B cell (primary cell): ENCODE measurements around the gene DCUN1D1. TPM values are rescaled to one million over a fixed set of nuclear protein-coding genes. Genes with fewer than 3 reads are reported as not detected.

ENCODE experiments used
- ATAC-seq: fragments of 200-7000 bp; cut with Tn5 transposase; one replicate; pipeline ENCODE4 v1.10.0; 2021; ENCODE audit warnings: low read depth, mild to moderate bottlenecking, moderate number of reproducible peaks, moderate library complexity
- CTCF ChIA-PET: fragments of 350-600 bp; sonication (Branson Sonifier 250); formaldehyde crosslinking; loops from one replicate; lab custom pipeline; 2021; ENCODE audit warnings: antibody characterized with exemption, inconsistent platforms; lab: Charles Lee
- POLR2A ChIA-PET: fragments of 350-600 bp; sonication (Branson Sonifier 250); formaldehyde crosslinking; loops from one replicate; lab custom pipeline; 2021; ENCODE audit warnings: antibody characterized with exemption; lab: Charles Lee
- DNase-seq: peaks from one replicate; pipeline ENCODE4 v3.0.0; 2013
- H2AFZ ChIP-seq: 2 replicates; pipeline ENCODE4 v1.6.1; 2012; ENCODE audit warnings: mild to moderate bottlenecking, low read depth, low read length; ENCODE audit not compliant: insufficient read depth, poor library complexity, severe bottlenecking
- H3K27ac ChIP-seq, 2 donors: 1 replicate in 1 of 2; 2 replicates in 1 of 2; pipeline ENCODE4 v1.5.1; 2012 to 2013; ENCODE audit warnings: low read length in 2 of 2, mild to moderate bottlenecking in 2 of 2, moderate library complexity in 1 of 2
- H3K27me3 ChIP-seq, 4 experiments: fragments of 200-600 bp in 1 of 4; sonication (generic) in 1 of 4; replicated peaks in 1 of 4; 1 replicate in 2 of 4; 2 replicates in 2 of 4; pipeline versions ENCODE4 v1.6.1 to v1.7.0; 2013 to 2016; ENCODE audit warnings: low read length in 3 of 4, mild to moderate bottlenecking in 2 of 4, mixed read lengths in 1 of 4, moderate library complexity in 1 of 4; ENCODE audit not compliant: insufficient read depth in 4 of 4, control insufficient read depth in 3 of 4; ENCODE audit errors: control extremely low read depth in 1 of 4
- H3K36me3 ChIP-seq, 2 experiments: replicated peaks in 1 of 2; 1 replicate in 1 of 2; 2 replicates in 1 of 2; pipeline versions ENCODE4 v1.6.1 to v1.7.1; 2013; ENCODE audit warnings: low read length in 1 of 2; ENCODE audit not compliant: insufficient read depth in 2 of 2, control insufficient read depth in 1 of 2; ENCODE audit errors: control extremely low read depth in 1 of 2, extremely low read depth in 1 of 2
- H3K4me1 ChIP-seq, 2 donors: fragments of 200-600 bp in 1 of 2; sonication (generic) in 1 of 2; 1 replicate in 1 of 2; 2 replicates in 1 of 2; pipeline versions ENCODE4 v1.5.1 to v1.6.1; 2013 to 2017; ENCODE audit warnings: low read length in 2 of 2; ENCODE audit not compliant: control insufficient read depth in 2 of 2, insufficient read depth in 2 of 2
- H3K4me2 ChIP-seq: replicated peaks from 2 replicates; pipeline ENCODE3; 2012; ENCODE audit warnings: mild to moderate bottlenecking, low read depth, low read length; ENCODE audit not compliant: poor library complexity, severe bottlenecking
- H3K4me3 ChIP-seq, 5 experiments: fragments of 200-600 bp in 1 of 5; sonication (generic) in 1 of 5; 1 replicate in 3 of 5; 2 replicates in 2 of 5; pipeline versions ENCODE4 v1.5.1 to v1.7.0; 2011 to 2016; ENCODE audit warnings: low read length in 4 of 5, mild to moderate bottlenecking in 4 of 5, low read depth in 2 of 5, control low read depth in 1 of 5, moderate library complexity in 1 of 5; ENCODE audit not compliant: insufficient read depth in 1 of 5; ENCODE audit errors: control extremely low read depth in 1 of 5, extremely low read depth in 1 of 5
- H3K79me2 ChIP-seq: fragments of 200-600 bp; sonication (generic); one replicate; pipeline ENCODE4 v1.6.0; 2016; ENCODE audit warnings: low read length; ENCODE audit not compliant: control insufficient read depth, insufficient read depth
- H3K9ac ChIP-seq: fragments of 200-600 bp; sonication (generic); 2 replicates; pipeline ENCODE4 v1.6.1; 2017; ENCODE audit warnings: mild to moderate bottlenecking, low read length, moderate library complexity
- H3K9me3 ChIP-seq, 3 donors: one replicate each; pipeline versions ENCODE4 v1.6.1 to v1.7.1; 2013; ENCODE audit warnings: low read length in 2 of 3; ENCODE audit not compliant: control insufficient read depth in 2 of 3, insufficient read depth in 1 of 3; ENCODE audit errors: control extremely low read depth in 1 of 3
- H4K20me1 ChIP-seq: 2 replicates; pipeline ENCODE4 v1.6.0; 2012; ENCODE audit warnings: mild to moderate bottlenecking, low read length; ENCODE audit not compliant: insufficient read depth, control insufficient read depth, poor library complexity, severe bottlenecking
- H3K27ac Mint-ChIP-seq: one replicate; pipeline ENCODE4 v1.8.0; 2021; ENCODE audit warnings: mixed read lengths
- H3K27me3 Mint-ChIP-seq: one replicate; pipeline ENCODE4 v1.8.0; 2021; ENCODE audit warnings: mixed read lengths
- H3K4me1 Mint-ChIP-seq: one replicate; pipeline ENCODE4 v1.8.0; 2021; ENCODE audit warnings: mixed read lengths
- H3K4me3 Mint-ChIP-seq: one replicate; pipeline ENCODE4 v1.8.0; 2021; ENCODE audit warnings: mixed read lengths
- H3K9me3 Mint-ChIP-seq: one replicate; pipeline ENCODE4 v1.8.0; 2022; ENCODE audit warnings: mixed read lengths; ENCODE audit not compliant: insufficient read depth
- EZH2 ChIP-seq: IDR thresholded peaks from 2 replicates; pipeline ENCODE4 v1.6.1; 2012; ENCODE audit warnings: borderline replicate concordance, low read depth, mild to moderate bottlenecking, moderate library complexity, low read length; ENCODE audit not compliant: insufficient read depth, poor library complexity, severe bottlenecking
- WGBS: methylation state at CpG from one replicate; pipeline ENCODE4 v1.1.5; 2013; ENCODE audit warnings: missing lambda C conversion rate; ENCODE audit not compliant: insufficient coverage; 5-methylcytosine and 5-hydroxymethylcytosine counted together
- intact Hi-C: fragments of 100-400 bp; cut with micrococcal nuclease; formaldehyde crosslinking; loops from one replicate; pipeline ENCODE4 v1.10.0; 2022
- polyA plus RNA-seq: library from polyadenylated mRNA; depleted of rRNA; stranded (reverse); fragments of >200 nt; gene quantifications from 2 replicates; pipeline ENCODE4 v1.2.3, GENCODE V29; 2012
- total RNA-seq, 2 donors: library from RNA; stranded (reverse); fragments of 120-200 nt in 1 of 2; gene quantifications; 1 replicate in 1 of 2; 2 replicates in 1 of 2; pipeline versions ENCODE4 v1.2.3 to v1.2.4, GENCODE V29; 2013 to 2022
- TF ChIP-seq, protein P1 (sequence below): fragments of 200-600 bp; IDR thresholded peaks from one replicate; pipeline ENCODE4 v1.8.0; 2022; ENCODE audit warnings: antibody characterized with exemption, mild to moderate bottlenecking

The DCUN1D1 gene
- total and polyA plus RNA-seq, 2 donors (not counting 1 experiment from before 2014, with no cell fraction given), result 3.7 to 35.5 TPM

DNA sequence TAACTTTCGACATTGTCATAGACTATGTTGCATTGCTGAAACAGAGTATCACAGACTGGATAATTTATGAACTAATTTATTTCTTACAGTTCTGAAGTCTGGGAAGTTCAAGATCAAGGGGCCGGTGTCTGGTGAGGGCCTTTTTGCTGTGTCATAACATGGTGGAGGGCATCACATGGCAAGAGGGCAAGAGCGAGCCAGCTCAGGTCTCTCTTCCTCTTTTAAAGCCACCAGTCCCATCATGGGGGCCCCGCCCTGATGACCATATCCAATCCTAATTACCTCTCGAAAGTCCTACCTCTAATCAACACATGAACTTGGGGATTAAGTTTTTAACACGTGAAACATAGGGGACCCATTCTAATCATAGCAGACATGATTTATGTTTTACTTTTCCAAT is 33.5 kb upstream of the DCUN1D1 start:
- Histone ChIP-seq H3K79me2 (no peaks in the 10 kb centered on the region), H3K36me3 (peaks cover 2 to 28% of the 10 kb centered on the region in 2 experiments), H4K20me1 (no peaks in the 10 kb centered on the region), H3K27ac (no peak overlapping the region), H3K9me3 (no peaks in the 10 kb centered on the region), H3K9ac (no peak overlapping the region), H3K27me3 (no peaks in the 10 kb centered on the region), H3K4me1 (no peaks in the 10 kb centered on the region), H3K4me2 (no peak overlapping the region), H3K4me3 (no peak overlapping the region), H2AFZ (no peak overlapping the region)
- TF ChIP-seq EZH2, result no peak
- TF ChIP-seq, protein P1, sequence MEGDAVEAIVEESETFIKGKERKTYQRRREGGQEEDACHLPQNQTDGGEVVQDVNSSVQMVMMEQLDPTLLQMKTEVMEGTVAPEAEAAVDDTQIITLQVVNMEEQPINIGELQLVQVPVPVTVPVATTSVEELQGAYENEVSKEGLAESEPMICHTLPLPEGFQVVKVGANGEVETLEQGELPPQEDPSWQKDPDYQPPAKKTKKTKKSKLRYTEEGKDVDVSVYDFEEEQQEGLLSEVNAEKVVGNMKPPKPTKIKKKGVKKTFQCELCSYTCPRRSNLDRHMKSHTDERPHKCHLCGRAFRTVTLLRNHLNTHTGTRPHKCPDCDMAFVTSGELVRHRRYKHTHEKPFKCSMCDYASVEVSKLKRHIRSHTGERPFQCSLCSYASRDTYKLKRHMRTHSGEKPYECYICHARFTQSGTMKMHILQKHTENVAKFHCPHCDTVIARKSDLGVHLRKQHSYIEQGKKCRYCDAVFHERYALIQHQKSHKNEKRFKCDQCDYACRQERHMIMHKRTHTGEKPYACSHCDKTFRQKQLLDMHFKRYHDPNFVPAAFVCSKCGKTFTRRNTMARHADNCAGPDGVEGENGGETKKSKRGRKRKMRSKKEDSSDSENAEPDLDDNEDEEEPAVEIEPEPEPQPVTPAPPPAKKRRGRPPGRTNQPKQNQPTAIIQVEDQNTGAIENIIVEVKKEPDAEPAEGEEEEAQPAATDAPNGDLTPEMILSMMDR, result no peak
- H3K27me3 Mint-ChIP-seq, result no peaks in the 10 kb centered on the region
- H3K27ac Mint-ChIP-seq, result no peak overlapping the region
- ChIA-PET POLR2A (interaction anchor here (0.7 kb wide), 1 partner anchor 47 kb away, joined by 3 read pairs; no protein-coding TSS in a partner anchor), CTCF (no interaction called here)
- no peak for DNase-seq
- 83% methylated on average over 2 of the region's 6 CpGs for whole genome bisulfite sequencing
- no peak overlapping the region for H3K4me3 Mint-ChIP-seq
- ATAC-seq, result no peak
- intact Hi-C loops, result no loop called here
- H3K4me1 Mint-ChIP-seq, result no peaks in the 10 kb centered on the region
- no peaks in the 10 kb centered on the region for H3K9me3 Mint-ChIP-seq

- Mint-ChIP-seq H3K27ac (no peak overlapping the region), H3K4me3 (no peak overlapping the region), H3K4me1 (no peaks in the 10 kb centered on the region), H3K27me3 (no peaks in the 10 kb centered on the region), H3K9me3 (no peaks in the 10 kb centered on the region)
- 92% methylated on average over 2 of the region's 5 CpGs for WGBS
- no peaks in the 10 kb centered on the region for H4K20me1 ChIP-seq
- intact Hi-C loops, result no loop called here
- H3K27me3 ChIP-seq, result no peaks in the 10 kb centered on the region
- DNase-seq (no peak), ATAC-seq (no peak)
- ChIA-PET POLR2A (interaction anchor here (0.7 kb wide), 1 partner anchor 46 kb away, joined by 3 read pairs; no protein-coding TSS in a partner anchor), CTCF (no interaction called here)
- H3K4me1 ChIP-seq, result no peaks in the 10 kb centered on the region
- H3K4me2 ChIP-seq, result no peak overlapping the region
- H3K9me3 ChIP-seq, result no peaks in the 10 kb centered on the region
- no peak overlapping the region for H2AFZ ChIP-seq
- H3K9ac ChIP-seq, result no peak overlapping the region
- peaks cover 2 to 22% of the 10 kb centered on the region in 2 experiments for H3K36me3 ChIP-seq
- no peak overlapping the region for H3K27ac ChIP-seq
- H3K79me2 ChIP-seq, result no peaks in the 10 kb centered on the region
- H3K4me3 ChIP-seq, result no peak overlapping the region
- no peak for TF ChIP-seq EZH2
- TF ChIP-seq, protein P1, result no peak
Measured at GRCh38 chr3:183013074-183013473, 32.7 kb upstream of the DCUN1D1 start.
